Measurements from ENCODE around the gene ITPKB. TPM values are rescaled to one million over a fixed set of nuclear protein-coding genes. Genes with fewer than 3 reads are reported as not detected.

ITPKB gene
- polyA plus RNA-seq, 4 donors, result 1.8 to 9.6 (median 5.4) TPM

DNA sequence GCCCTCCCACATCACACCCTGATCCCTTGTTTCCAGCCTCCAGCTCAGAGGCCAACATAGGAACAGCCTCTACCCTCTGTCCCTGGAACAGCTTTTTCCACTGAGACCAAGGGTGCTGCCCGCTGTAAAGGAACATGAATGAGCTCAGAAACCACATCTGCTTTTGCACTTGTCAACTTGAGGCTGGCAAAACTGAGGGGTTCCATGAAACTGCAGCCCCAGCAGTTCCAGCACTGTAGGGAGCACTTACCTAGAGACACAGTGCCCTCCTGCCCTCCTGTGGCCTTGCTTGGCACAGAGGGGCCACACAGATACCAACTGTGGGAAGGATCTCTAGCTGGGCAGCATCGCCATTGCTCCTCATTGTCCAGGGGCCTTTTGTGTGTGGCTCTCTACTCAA lies 51.7 kb downstream of the ITPKB start:
- no peaks in the 10 kb centered on the region for H3K9me3 ChIP-seq (ENCODE audit: control insufficient read depth in 2 of 2, insufficient read depth in 1 of 2, low read depth in 1 of 2, low read length in 1 of 2)
- DNase-seq, result no peak
- H3K4me3 ChIP-seq (ENCODE audit: low read depth in 1 of 3, low read length in 3 of 3), result no peak overlapping the region
- peak overlapping the region in 1 of 3 donors; percentile 6 for H3K27ac ChIP-seq (ENCODE audit: low read depth in 1 of 3, low read length in 2 of 3)
- 86 to 100% (median 88%) methylated on average over 2 of the region's 2 CpGs for WGBS, 3 donors
- no peak for FAIRE-seq
- no peaks in the 10 kb centered on the region for H3K27me3 ChIP-seq (ENCODE audit: control insufficient read depth in 3 of 3, insufficient read depth in 3 of 3, low read length in 3 of 3)
- peaks cover 0 to 12% (median 4%) of the 10 kb centered on the region in 3 donors for H3K4me1 ChIP-seq (ENCODE audit: control insufficient read depth in 3 of 3, insufficient read depth in 2 of 3, low read depth in 1 of 3, low read length in 2 of 3)
- H3K36me3 ChIP-seq (ENCODE audit: control insufficient read depth in 3 of 3, insufficient read depth in 2 of 3, low read depth in 1 of 3, low read length in 3 of 3), result peaks cover 0 to 11% (median 0%) of the 10 kb centered on the region in 3 donors

DNA sequence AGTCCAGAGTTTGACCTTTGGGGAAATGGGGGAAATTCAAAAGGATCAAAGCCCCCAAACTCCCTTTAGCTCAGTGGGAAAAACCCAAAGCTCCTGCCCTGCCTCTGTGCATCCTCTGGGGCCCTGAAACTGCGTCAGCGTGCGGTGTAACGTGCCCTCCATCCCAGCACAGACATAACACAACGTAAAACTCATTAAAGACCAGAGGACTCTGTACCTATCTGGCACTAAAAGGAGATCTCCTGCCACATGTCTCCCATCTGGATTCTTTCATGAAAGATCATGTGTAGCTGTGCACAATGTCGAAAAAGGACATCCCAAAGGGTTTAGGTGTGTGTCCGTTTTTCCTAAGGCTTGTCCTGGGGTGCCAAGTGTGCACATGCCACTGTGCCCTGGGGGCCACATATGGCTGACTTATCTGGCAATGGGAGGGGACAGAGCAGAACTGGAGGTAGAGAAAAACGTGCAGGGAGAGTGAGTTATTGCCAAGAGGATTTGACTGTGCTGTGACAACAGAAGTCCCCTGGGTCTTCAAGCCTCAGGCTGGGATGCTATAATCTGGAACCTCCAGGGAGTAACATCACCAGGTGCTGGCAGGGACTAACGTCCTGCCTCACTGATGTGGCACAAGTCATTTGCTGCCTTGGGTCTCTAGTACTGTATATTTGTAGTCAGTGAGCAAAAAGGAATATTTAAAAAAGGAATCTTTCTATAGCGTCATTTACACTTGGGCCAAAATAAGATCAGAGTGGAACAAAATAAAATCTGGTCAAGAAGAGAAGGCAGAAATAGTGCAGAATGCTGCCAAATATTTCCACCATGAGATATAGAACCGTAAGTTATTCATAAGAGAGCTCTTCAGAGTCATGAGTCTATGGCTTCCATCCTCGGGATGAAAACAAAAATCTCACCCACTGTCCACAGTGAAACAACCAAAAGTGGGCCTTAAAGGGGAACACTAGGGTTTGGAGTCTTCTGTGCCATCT lies 52.3 kb downstream of the ITPKB start:
- FAIRE-seq, result no peak
- peak overlapping the region in 2 of 3 donors; percentile 9 to 27 for H3K27ac ChIP-seq (ENCODE audit: low read depth in 1 of 3, low read length in 2 of 3)

DNA sequence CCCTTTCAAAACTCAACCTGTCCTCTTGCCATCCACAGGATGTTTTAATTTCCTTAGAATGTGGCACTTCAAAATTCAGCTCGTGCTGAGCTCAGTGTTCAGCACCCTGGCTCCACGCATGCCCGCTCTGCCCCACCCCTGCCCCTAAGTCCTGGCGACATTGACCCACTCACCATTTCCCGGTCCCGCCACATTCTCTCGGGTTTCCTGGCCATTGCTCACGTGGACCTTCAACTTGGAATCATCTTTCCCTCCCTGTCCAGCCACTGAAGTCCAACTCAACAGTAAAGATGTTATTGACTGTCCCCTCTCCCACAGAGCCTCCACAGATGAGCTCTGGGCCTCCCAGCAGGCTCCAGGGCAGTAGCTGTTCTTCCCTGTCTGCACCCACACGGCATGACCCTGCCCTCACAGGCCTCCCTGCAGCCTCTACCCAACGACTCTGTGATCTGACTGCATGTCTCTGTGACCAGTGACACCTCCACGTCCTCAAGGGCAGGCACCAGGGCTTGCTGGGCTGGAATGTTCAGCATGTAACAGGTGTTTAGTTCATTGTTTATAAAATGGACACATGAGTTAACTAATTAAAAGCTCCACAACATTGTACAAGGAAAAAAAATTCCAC lies 53.8 kb downstream of the ITPKB start:
- FAIRE-seq (no peak), DNase-seq (no peak)
- no peaks in the 10 kb centered on the region for H3K27me3 ChIP-seq (ENCODE audit: control insufficient read depth in 3 of 3, insufficient read depth in 3 of 3, low read length in 3 of 3)
- no peaks in the 10 kb centered on the region for H3K9me3 ChIP-seq (ENCODE audit: control insufficient read depth in 2 of 2, insufficient read depth in 1 of 2, low read depth in 1 of 2, low read length in 1 of 2)
- 80 to 90% (median 83%) methylated on average over 11 of the region's 11 CpGs for WGBS, 3 donors
- no peak overlapping the region for H3K27ac ChIP-seq (ENCODE audit: low read depth in 1 of 3, low read length in 2 of 3)
- peaks cover 0 to 10% (median 8%) of the 10 kb centered on the region in 3 donors for H3K4me1 ChIP-seq (ENCODE audit: control insufficient read depth in 3 of 3, insufficient read depth in 2 of 3, low read depth in 1 of 3, low read length in 2 of 3)
- no peak overlapping the region for H3K4me3 ChIP-seq (ENCODE audit: low read depth in 1 of 3, low read length in 3 of 3)
- H3K36me3 ChIP-seq (ENCODE audit: control insufficient read depth in 3 of 3, insufficient read depth in 2 of 3, low read depth in 1 of 3, low read length in 3 of 3), result peaks cover 0 to 8% (median 0%) of the 10 kb centered on the region in 3 donors

More for the DNA sequence above, 52.3 kb downstream of the ITPKB start:
- Histone ChIP-seq H3K36me3 (ENCODE audit: control insufficient read depth in 3 of 3, insufficient read depth in 2 of 3, low read depth in 1 of 3, low read length in 3 of 3) (peaks cover 0 to 11% (median 0%) of the 10 kb centered on the region in 3 donors), H3K4me1 (ENCODE audit: control insufficient read depth in 3 of 3, insufficient read depth in 2 of 3, low read depth in 1 of 3, low read length in 2 of 3) (peaks cover 0 to 7% (median 4%) of the 10 kb centered on the region in 3 donors), H3K4me3 (ENCODE audit: low read depth in 1 of 3, low read length in 3 of 3) (no peak overlapping the region), H3K9me3 (ENCODE audit: control insufficient read depth in 2 of 2, insufficient read depth in 1 of 2, low read depth in 1 of 2, low read length in 1 of 2) (no peaks in the 10 kb centered on the region), H3K27me3 (ENCODE audit: control insufficient read depth in 3 of 3, insufficient read depth in 3 of 3, low read length in 3 of 3) (no peaks in the 10 kb centered on the region)
- 76 to 88% (median 83%) methylated on average over 12 of the region's 12 CpGs for WGBS, 3 donors
- DNase-seq, result no peak

DNA sequence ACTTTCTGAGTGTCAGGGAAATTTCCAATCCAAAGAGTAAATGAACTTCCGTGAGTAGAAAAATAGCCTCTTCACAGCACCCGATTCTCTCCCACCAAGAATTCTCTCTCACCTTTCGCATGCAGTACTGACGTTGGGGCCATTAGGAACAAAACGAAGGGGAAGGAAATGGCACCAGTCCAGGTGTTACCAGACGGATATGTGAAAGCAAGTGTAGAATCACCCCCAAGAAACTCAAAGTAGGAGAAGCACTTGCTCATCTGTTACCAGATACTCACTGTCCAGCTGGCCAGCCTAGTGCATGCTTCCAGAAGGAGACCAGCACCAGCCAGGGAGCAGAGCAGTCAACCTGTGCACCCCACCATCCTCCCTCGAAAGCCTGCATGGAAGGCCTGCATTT lies 55.1 kb downstream of the ITPKB start:
- FAIRE-seq (no peak), DNase-seq (no peak)
- H3K27ac ChIP-seq (ENCODE audit: low read depth in 1 of 3, low read length in 2 of 3), result no peak overlapping the region
- H3K4me3 ChIP-seq (ENCODE audit: low read depth in 1 of 3, low read length in 3 of 3), result no peak overlapping the region
- H3K36me3 ChIP-seq (ENCODE audit: control insufficient read depth in 3 of 3, insufficient read depth in 2 of 3, low read depth in 1 of 3, low read length in 3 of 3), result peaks cover 0 to 8% (median 0%) of the 10 kb centered on the region in 3 donors
- H3K27me3 ChIP-seq (ENCODE audit: control insufficient read depth in 3 of 3, insufficient read depth in 3 of 3, low read length in 3 of 3), result no peaks in the 10 kb centered on the region
- H3K4me1 ChIP-seq (ENCODE audit: control insufficient read depth in 3 of 3, insufficient read depth in 2 of 3, low read depth in 1 of 3, low read length in 2 of 3), result peaks cover 0 to 13% (median 10%) of the 10 kb centered on the region in 3 donors
- H3K9me3 ChIP-seq (ENCODE audit: control insufficient read depth in 2 of 2, insufficient read depth in 1 of 2, low read depth in 1 of 2, low read length in 1 of 2), result no peaks in the 10 kb centered on the region
- 83 to 87% (median 84%) methylated on average over 7 of the region's 7 CpGs for WGBS, 3 donors

DNA sequence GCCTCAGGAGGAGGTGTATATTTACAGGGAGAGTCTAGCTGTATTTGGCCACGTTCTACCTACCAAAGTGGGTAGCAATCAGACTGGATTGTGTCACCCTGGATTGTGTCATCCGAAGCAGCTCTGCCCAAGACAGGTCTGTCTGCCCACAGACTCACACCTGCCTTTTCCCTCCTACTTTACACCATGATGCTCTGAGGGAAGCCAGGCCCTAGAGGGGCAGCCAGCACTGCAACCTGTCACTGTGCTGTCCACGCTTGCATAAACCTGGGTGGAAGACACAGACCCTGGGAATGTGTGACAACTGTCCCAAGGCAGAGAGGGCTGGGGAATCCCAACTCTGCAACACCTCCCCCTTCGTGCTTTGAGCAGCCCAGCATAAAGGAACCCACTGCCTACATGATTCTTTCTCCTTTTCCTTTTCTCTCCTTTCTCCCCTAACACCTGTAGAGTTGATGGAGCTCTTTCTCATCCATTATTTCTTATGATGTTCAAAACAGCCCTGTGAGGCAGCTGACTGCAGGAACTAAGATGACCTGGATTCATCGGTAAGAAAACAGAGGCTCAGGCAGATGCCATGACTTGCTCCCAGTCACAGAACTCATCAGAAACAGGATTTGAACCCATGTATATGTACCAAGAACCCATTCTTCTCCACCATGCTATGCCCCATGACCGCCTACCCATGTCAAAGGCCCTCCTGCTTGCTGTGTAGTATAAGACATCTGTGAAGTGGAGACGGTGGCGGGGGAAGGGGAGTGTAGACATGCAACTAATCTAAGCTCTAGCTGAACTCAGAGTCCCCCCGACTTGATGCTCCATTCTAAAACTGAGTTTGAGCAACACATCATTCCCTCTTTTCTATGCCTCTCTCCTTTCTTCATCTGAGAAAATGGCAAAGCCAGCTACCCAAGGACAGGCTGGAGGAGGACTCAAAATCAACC lies 55.9 kb downstream of the ITPKB start:
- Histone ChIP-seq H3K4me3 (ENCODE audit: low read depth in 1 of 3, low read length in 3 of 3) (no peak overlapping the region), H3K9me3 (ENCODE audit: control insufficient read depth in 2 of 2, insufficient read depth in 1 of 2, low read depth in 1 of 2, low read length in 1 of 2) (no peaks in the 10 kb centered on the region), H3K4me1 (ENCODE audit: control insufficient read depth in 3 of 3, insufficient read depth in 2 of 3, low read depth in 1 of 3, low read length in 2 of 3) (peaks cover 0 to 13% (median 6%) of the 10 kb centered on the region in 3 donors), H3K27me3 (ENCODE audit: control insufficient read depth in 3 of 3, insufficient read depth in 3 of 3, low read length in 3 of 3) (no peaks in the 10 kb centered on the region), H3K36me3 (ENCODE audit: control insufficient read depth in 3 of 3, insufficient read depth in 2 of 3, low read depth in 1 of 3, low read length in 3 of 3) (peaks cover 0 to 4% (median 0%) of the 10 kb centered on the region in 3 donors), H3K27ac (ENCODE audit: low read depth in 1 of 3, low read length in 2 of 3) (peak overlapping the region in 1 of 3 donors; percentile 24)
- DNase-seq (no peak), FAIRE-seq (no peak)
- WGBS, 3 donors, result 89 to 92% (median 91%) methylated on average over 9 of the region's 9 CpGs

DNA sequence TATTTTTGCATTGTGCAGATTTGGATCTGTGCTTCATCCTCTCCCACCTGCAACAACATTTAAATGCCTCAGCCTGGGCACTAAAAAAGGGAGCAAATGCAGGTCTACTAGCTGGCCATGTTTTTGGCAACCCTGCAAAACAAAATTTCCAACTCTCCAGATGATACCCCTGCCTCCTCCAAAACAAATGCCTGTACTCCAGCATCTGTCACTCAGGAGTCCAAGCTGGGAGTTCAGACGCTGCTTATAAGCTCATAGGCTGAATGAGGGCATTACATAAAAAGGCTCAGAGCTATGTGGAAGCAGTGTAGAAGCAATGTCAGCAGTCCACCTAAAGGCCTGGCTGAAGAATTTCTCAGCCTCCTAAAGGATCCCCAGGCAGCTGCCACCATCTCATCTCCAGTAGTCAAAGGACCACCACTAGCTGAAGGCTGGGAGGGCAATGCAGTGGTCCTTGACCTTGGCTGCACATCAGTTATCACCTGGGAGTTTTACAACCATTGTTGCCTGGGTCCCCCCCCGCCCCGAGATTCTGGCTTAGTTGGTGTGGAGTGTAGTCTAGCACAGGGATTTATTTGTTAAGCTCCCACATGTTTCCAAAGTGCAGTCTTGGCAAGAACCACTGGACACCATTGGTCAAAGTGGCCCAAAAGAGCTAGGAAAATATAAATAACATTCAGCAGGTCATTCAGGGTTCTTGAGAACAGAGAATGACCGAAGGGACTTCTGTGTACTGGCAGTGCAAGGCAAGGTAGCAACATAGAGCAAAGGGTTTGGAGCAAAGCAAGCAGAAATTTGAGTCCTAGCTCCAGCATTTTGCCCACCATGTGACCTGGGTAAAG lies 57.2 kb downstream of the ITPKB start:
- Histone ChIP-seq H3K36me3 (ENCODE audit: control insufficient read depth in 3 of 3, insufficient read depth in 2 of 3, low read depth in 1 of 3, low read length in 3 of 3) (no peaks in the 10 kb centered on the region), H3K9me3 (ENCODE audit: control insufficient read depth in 2 of 2, insufficient read depth in 1 of 2, low read depth in 1 of 2, low read length in 1 of 2) (no peaks in the 10 kb centered on the region), H3K4me1 (ENCODE audit: control insufficient read depth in 3 of 3, insufficient read depth in 2 of 3, low read depth in 1 of 3, low read length in 2 of 3) (peaks cover 0 to 13% (median 6%) of the 10 kb centered on the region in 3 donors), H3K4me3 (ENCODE audit: low read depth in 1 of 3, low read length in 3 of 3) (no peak overlapping the region), H3K27ac (ENCODE audit: low read depth in 1 of 3, low read length in 2 of 3) (no peak overlapping the region), H3K27me3 (ENCODE audit: control insufficient read depth in 3 of 3, insufficient read depth in 3 of 3, low read length in 3 of 3) (no peaks in the 10 kb centered on the region)
- 79 to 82% (median 82%) methylated on average over 4 of the region's 4 CpGs for WGBS, 3 donors
- no peak for FAIRE-seq
- no peak for DNase-seq

DNA sequence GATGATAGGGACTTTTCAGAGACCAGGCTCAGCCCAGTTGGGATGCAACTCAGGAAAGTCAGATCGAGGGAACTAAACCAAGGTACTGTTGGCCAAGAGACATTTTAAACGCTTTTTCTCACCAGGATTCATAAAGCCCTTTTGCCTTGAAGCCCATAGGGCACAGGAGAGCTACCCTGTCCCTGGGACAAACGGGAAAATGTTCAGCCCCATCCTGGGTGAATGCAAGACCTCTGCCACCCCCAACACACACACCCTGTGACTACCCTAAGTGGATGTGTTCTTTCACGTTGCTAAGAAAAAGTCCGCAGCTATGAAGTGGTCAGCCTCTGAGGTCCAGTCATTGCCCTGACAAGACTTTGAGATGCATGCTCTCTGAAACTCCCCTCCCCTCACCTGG lies 58.4 kb downstream of the ITPKB start:
- H3K4me1 ChIP-seq (ENCODE audit: control insufficient read depth in 3 of 3, insufficient read depth in 2 of 3, low read depth in 1 of 3, low read length in 2 of 3), result peaks cover 0 to 13% (median 10%) of the 10 kb centered on the region in 3 donors

More for the DNA sequence above, 58.4 kb downstream of the ITPKB start:
- WGBS, 3 donors, result 66 to 88% (median 77%) methylated on average over 5 of the region's 5 CpGs
- Histone ChIP-seq H3K9me3 (ENCODE audit: control insufficient read depth in 2 of 2, insufficient read depth in 1 of 2, low read depth in 1 of 2, low read length in 1 of 2) (no peaks in the 10 kb centered on the region), H3K36me3 (ENCODE audit: control insufficient read depth in 3 of 3, insufficient read depth in 2 of 3, low read depth in 1 of 3, low read length in 3 of 3) (no peaks in the 10 kb centered on the region), H3K27me3 (ENCODE audit: control insufficient read depth in 3 of 3, insufficient read depth in 3 of 3, low read length in 3 of 3) (no peaks in the 10 kb centered on the region), H3K27ac (ENCODE audit: low read depth in 1 of 3, low read length in 2 of 3) (peak overlapping the region; percentile 26 to 92 (median 47)), H3K4me3 (ENCODE audit: low read depth in 1 of 3, low read length in 3 of 3) (peak overlapping the region in 1 of 3 donors; percentile 33)
- FAIRE-seq (no peak), DNase-seq (no peak)

All from small intestine (tissue), 7 donors.